Thymus (tissue), 11 donors: ENCODE measurements around the gene KIF16B. TPM values are rescaled to one million over a fixed set of nuclear protein-coding genes. Genes with fewer than 3 reads are reported as not detected.

Experiments
- DNase-seq, 9 donors: peaks; one replicate each; pipeline ENCODE4 v3.0.0-alpha.2; 2013; ENCODE audit warnings: low spot score in 9 of 9, low read depth in 6 of 9, missing footprints in 1 of 9
- H3K27ac ChIP-seq, 2 donors: one replicate each; pipeline ENCODE4 v1.5.1; 2013; ENCODE audit warnings: control low read depth in 1 of 2, low read depth in 1 of 2, low read length in 1 of 2, mild to moderate bottlenecking in 1 of 2, moderate library complexity in 1 of 2
- H3K27me3 ChIP-seq, 2 donors: one replicate each; pipeline ENCODE4 v1.5.1; 2013; ENCODE audit warnings: low read length in 1 of 2; ENCODE audit not compliant: control insufficient read depth in 2 of 2, insufficient read depth in 1 of 2
- H3K36me3 ChIP-seq, 2 donors: one replicate each; pipeline ENCODE4 v1.5.1; 2013; ENCODE audit warnings: low read length in 1 of 2, mild to moderate bottlenecking in 1 of 2, moderate library complexity in 1 of 2; ENCODE audit not compliant: control insufficient read depth in 2 of 2, insufficient read depth in 2 of 2
- H3K4me1 ChIP-seq, 2 donors: one replicate each; pipeline ENCODE4 v1.5.1; 2013; ENCODE audit warnings: low read length in 2 of 2; ENCODE audit not compliant: control insufficient read depth in 2 of 2, insufficient read depth in 2 of 2
- H3K4me3 ChIP-seq, 2 donors: one replicate each; pipeline ENCODE4 v1.5.1; 2013; ENCODE audit warnings: low read length in 2 of 2, control low read depth in 1 of 2, mild to moderate bottlenecking in 1 of 2
- H3K9me3 ChIP-seq, 2 donors: one replicate each; pipeline ENCODE4 v1.5.1; 2013; ENCODE audit warnings: low read length in 1 of 2, mild to moderate bottlenecking in 1 of 2; ENCODE audit not compliant: control insufficient read depth in 2 of 2, insufficient read depth in 1 of 2
- WGBS: extraction: QIAGEN DNeasy Blood & Tissue Kit; methylation state at CpG from one replicate; pipeline ENCODE4 v1.1.7; 2013; 5-methylcytosine and 5-hydroxymethylcytosine counted together
- polyA plus RNA-seq: library from polyadenylated mRNA; stranded (reverse); fragments of 200-250 nt; gene quantifications from one replicate; pipeline ENCODE4 v1.2.3, GENCODE V29; 2013
- total RNA-seq: library from RNA; stranded (reverse); fragments of 120-200 nt; gene quantifications from one replicate; pipeline ENCODE4 v1.2.4, GENCODE V29; 2013
- donor health status: healthy.

KIF16B gene
- total and polyA plus RNA-seq, 2 donors = 5.2 to 6.7 TPM

DNA sequence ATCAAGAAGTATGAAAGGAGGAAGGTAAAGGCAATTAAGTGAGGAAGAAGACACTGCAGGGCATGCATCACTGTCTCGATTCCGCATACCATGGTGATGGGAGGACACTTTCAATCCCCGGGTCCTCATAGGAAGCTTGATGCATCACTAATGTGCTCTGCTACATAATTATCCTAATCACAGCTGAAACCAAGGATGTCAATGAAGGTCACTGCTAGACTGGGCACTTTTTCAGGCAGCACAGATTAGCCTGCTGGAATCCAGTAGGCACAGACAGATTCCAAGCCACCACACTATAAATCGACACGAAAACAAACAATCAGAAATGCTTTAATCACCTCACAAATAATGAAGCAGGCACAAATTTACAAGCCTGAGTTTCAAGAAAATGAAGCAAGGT is 206.7 kb downstream of the KIF16B start:
- Histone ChIP-seq H3K27ac (no peak overlapping the region), H3K27me3 (no peaks in the 10 kb centered on the region), H3K4me1 (no peaks in the 10 kb centered on the region), H3K9me3 (peaks cover 0 to 1% of the 10 kb centered on the region in 2 donors), H3K36me3 (peaks cover 0 to 3% of the 10 kb centered on the region in 2 donors), H3K4me3 (no peak overlapping the region)
- WGBS = 96% methylated on average over 5 of the region's 5 CpGs
- no peak for DNase-seq

GRCh38 chr20:16364320-16364687 is 208.9 kb downstream of the KIF16B start:
- WGBS = 95% methylated on average over 5 of the region's 5 CpGs
- no peak for DNase-seq
- Histone ChIP-seq H3K4me1 (no peaks in the 10 kb centered on the region), H3K36me3 (peaks cover 0 to 3% of the 10 kb centered on the region in 2 donors), H3K9me3 (peaks cover 0 to 1% of the 10 kb centered on the region in 2 donors), H3K27ac (no peak overlapping the region), H3K4me3 (no peak overlapping the region), H3K27me3 (no peaks in the 10 kb centered on the region)

DNA sequence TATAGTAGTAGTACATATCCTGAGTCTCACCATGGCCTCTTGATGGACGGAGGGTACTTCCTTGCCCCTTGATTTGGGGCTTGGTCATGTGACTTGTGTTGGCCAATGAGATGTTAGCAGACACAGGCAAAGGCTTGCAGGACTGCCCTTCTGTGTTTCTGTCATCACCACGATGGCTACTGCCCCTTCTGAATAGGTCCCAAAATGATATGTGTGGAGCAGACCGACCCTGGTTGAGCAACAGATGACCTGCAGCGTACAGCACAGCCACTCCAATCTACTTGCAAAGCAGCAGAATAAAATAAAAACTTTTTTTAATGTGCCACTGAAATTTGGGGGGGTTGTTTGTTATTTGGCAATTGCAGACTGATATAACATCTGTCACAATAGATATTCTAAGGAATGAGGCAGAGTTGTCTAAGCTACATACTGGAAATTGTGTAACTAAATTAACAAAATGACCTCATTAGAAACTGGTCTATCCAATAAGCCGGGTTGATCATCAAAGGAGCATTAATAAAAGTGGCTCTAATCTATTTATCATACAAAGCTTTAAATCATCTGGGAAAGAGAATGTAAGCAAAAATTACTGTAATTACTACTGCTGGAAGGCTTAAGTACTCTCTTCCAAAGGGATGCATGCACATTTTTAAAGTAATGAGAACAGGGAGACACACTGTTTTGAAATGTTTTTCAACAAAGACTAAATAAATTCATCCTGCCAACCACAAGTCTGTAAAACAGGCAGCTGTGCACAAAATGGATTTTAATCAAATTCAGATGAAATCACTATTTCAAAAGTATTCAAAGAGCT is 209.5 kb downstream of the KIF16B start:
- H3K4me3 ChIP-seq = no peak overlapping the region
- no peak overlapping the region for H3K27ac ChIP-seq
- peaks cover 0 to 3% of the 10 kb centered on the region in 2 donors for H3K36me3 ChIP-seq
- no peaks in the 10 kb centered on the region for H3K27me3 ChIP-seq
- WGBS = 78% methylated on average over 5 of the region's 5 CpGs
- no peak for DNase-seq
- H3K4me1 ChIP-seq = no peaks in the 10 kb centered on the region
- H3K9me3 ChIP-seq = peaks cover 0 to 1% of the 10 kb centered on the region in 2 donors

- H3K27me3 ChIP-seq = no peaks in the 10 kb centered on the region
- H3K4me3 ChIP-seq = no peak overlapping the region
- no peaks in the 10 kb centered on the region for H3K36me3 ChIP-seq
- DNase-seq = no peak
- no peaks in the 10 kb centered on the region for H3K4me1 ChIP-seq
- H3K27ac ChIP-seq = no peak overlapping the region
- 95% methylated on average over 1 of the region's 1 CpG for WGBS
- H3K9me3 ChIP-seq = no peaks in the 10 kb centered on the region
Measured at GRCh38 chr20:16362642-16363041, 210.6 kb downstream of the KIF16B start.

GRCh38 chr20:16360668-16361067 is 212.6 kb downstream of the KIF16B start:
- no peaks in the 10 kb centered on the region for H3K36me3 ChIP-seq
- H3K27ac ChIP-seq = no peak overlapping the region
- 90% methylated on average over 5 of the region's 5 CpGs for WGBS
- no peak for DNase-seq
- no peaks in the 10 kb centered on the region for H3K27me3 ChIP-seq
- no peaks in the 10 kb centered on the region for H3K4me1 ChIP-seq
- H3K4me3 ChIP-seq = no peak overlapping the region
- H3K9me3 ChIP-seq = no peaks in the 10 kb centered on the region

DNA sequence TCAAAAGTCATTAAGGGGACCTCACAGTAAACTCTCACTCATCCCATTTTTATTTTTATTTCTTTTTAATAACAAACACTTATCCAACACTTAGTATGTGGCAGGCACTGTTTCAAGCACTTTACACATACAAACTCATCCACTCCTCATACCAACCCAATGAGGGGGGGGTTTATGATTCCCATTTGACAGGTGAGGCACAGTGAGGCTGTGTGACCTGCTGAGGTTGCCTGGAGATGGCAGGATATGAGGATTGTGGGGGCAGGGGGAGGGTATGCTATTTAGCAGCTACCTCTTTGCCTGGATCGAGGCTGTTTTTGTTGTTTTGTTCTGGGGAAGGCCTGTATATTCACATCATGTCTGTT is 219.8 kb downstream of the KIF16B start:
- Histone ChIP-seq H3K36me3 (no peaks in the 10 kb centered on the region), H3K4me1 (no peaks in the 10 kb centered on the region), H3K27ac (no peak overlapping the region), H3K27me3 (no peaks in the 10 kb centered on the region), H3K4me3 (no peak overlapping the region), H3K9me3 (no peaks in the 10 kb centered on the region)
- 92% methylated on average over 1 of the region's 1 CpG for WGBS
- DNase-seq = no peak

DNA sequence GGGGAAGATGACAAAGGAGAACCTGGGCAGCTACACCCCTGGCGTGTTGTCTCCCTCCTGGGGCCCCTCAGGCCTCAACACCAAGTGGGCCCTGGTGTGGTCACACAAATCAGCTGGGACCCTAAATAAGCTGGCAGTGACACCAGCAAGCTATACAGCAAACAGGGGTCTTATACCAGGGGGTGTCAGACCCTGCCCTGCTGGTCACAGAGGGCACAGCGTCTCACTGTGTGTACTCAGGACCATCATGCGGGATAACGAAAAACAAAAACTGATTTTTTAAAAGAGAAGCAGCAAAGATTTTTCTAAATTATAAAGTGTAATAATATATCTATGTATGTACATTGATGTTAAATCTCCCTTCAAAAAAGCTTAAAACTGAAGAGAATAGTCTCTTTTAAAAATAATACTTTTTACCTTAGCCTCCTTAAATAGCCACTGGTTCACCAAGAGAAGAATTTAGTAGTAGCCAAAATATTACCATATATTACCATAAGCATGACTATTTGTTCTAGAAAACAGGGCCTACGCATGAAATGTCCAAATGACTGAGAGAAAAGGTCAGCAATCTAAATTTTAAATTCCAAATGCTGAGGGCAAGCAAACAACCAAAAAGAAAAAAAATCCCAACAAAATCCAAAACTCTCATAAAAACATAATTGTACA is 220.4 kb downstream of the KIF16B start:
- Histone ChIP-seq H3K9me3 (no peaks in the 10 kb centered on the region), H3K27ac (no peak overlapping the region), H3K4me1 (no peaks in the 10 kb centered on the region), H3K36me3 (no peaks in the 10 kb centered on the region), H3K4me3 (no peak overlapping the region), H3K27me3 (no peaks in the 10 kb centered on the region)
- 99% methylated on average over 5 of the region's 5 CpGs for WGBS
- DNase-seq = no peak

GRCh38 chr20:16352321-16352720 is 220.9 kb downstream of the KIF16B start:
- no peaks in the 10 kb centered on the region for H3K27me3 ChIP-seq
- H3K4me3 ChIP-seq = no peak overlapping the region
- H3K27ac ChIP-seq = no peak overlapping the region
- H3K36me3 ChIP-seq = no peaks in the 10 kb centered on the region
- H3K9me3 ChIP-seq = no peaks in the 10 kb centered on the region
- no peak for DNase-seq
- H3K4me1 ChIP-seq = no peaks in the 10 kb centered on the region
- 97% methylated on average over 4 of the region's 4 CpGs for WGBS

- Histone ChIP-seq H3K9me3 (no peaks in the 10 kb centered on the region), H3K27me3 (no peaks in the 10 kb centered on the region), H3K27ac (no peak overlapping the region), H3K4me1 (no peaks in the 10 kb centered on the region), H3K36me3 (no peaks in the 10 kb centered on the region), H3K4me3 (no peak overlapping the region)
- WGBS = 90% methylated on average over 9 of the region's 9 CpGs
- no peak for DNase-seq
Measured at GRCh38 chr20:16351415-16351814, 221.8 kb downstream of the KIF16B start.
